B cell (primary cell): ENCODE measurements around the gene SETDB2. TPM values are rescaled to one million over a fixed set of nuclear protein-coding genes. Genes with fewer than 3 reads are reported as not detected.

Source experiments
- ATAC-seq: fragments of 200-7000 bp; cut with Tn5 transposase; one replicate; pipeline ENCODE4 v1.10.0; 2021; ENCODE audit warnings: low read depth, mild to moderate bottlenecking, moderate number of reproducible peaks, moderate library complexity
- CTCF ChIA-PET: fragments of 350-600 bp; sonication (Branson Sonifier 250); formaldehyde crosslinking; loops from one replicate; lab custom pipeline; 2021; ENCODE audit warnings: antibody characterized with exemption, inconsistent platforms; lab: Charles Lee
- POLR2A ChIA-PET: fragments of 350-600 bp; sonication (Branson Sonifier 250); formaldehyde crosslinking; loops from one replicate; lab custom pipeline; 2021; ENCODE audit warnings: antibody characterized with exemption; lab: Charles Lee
- DNase-seq: peaks from one replicate; pipeline ENCODE4 v3.0.0; 2013
- H2AFZ ChIP-seq: 2 replicates; pipeline ENCODE4 v1.6.1; 2012; ENCODE audit warnings: mild to moderate bottlenecking, low read depth, low read length; ENCODE audit not compliant: insufficient read depth, poor library complexity, severe bottlenecking
- H3K27ac ChIP-seq, 2 donors: 1 replicate in 1 of 2; 2 replicates in 1 of 2; pipeline ENCODE4 v1.5.1; 2012 to 2013; ENCODE audit warnings: low read length in 2 of 2, mild to moderate bottlenecking in 2 of 2, moderate library complexity in 1 of 2
- H3K27me3 ChIP-seq, 4 experiments: fragments of 200-600 bp in 1 of 4; sonication (generic) in 1 of 4; replicated peaks in 1 of 4; 1 replicate in 2 of 4; 2 replicates in 2 of 4; pipeline versions ENCODE4 v1.6.1 to v1.7.0; 2013 to 2016; ENCODE audit warnings: low read length in 3 of 4, mild to moderate bottlenecking in 2 of 4, mixed read lengths in 1 of 4, moderate library complexity in 1 of 4; ENCODE audit not compliant: insufficient read depth in 4 of 4, control insufficient read depth in 3 of 4; ENCODE audit errors: control extremely low read depth in 1 of 4
- H3K36me3 ChIP-seq, 2 experiments: replicated peaks in 1 of 2; 1 replicate in 1 of 2; 2 replicates in 1 of 2; pipeline versions ENCODE4 v1.6.1 to v1.7.1; 2013; ENCODE audit warnings: low read length in 1 of 2; ENCODE audit not compliant: insufficient read depth in 2 of 2, control insufficient read depth in 1 of 2; ENCODE audit errors: control extremely low read depth in 1 of 2, extremely low read depth in 1 of 2
- H3K4me1 ChIP-seq, 2 donors: fragments of 200-600 bp in 1 of 2; sonication (generic) in 1 of 2; 1 replicate in 1 of 2; 2 replicates in 1 of 2; pipeline versions ENCODE4 v1.5.1 to v1.6.1; 2013 to 2017; ENCODE audit warnings: low read length in 2 of 2; ENCODE audit not compliant: control insufficient read depth in 2 of 2, insufficient read depth in 2 of 2
- H3K4me2 ChIP-seq: replicated peaks from 2 replicates; pipeline ENCODE3; 2012; ENCODE audit warnings: mild to moderate bottlenecking, low read depth, low read length; ENCODE audit not compliant: poor library complexity, severe bottlenecking
- H3K4me3 ChIP-seq, 5 experiments: fragments of 200-600 bp in 1 of 5; sonication (generic) in 1 of 5; 1 replicate in 3 of 5; 2 replicates in 2 of 5; pipeline versions ENCODE4 v1.5.1 to v1.7.0; 2011 to 2016; ENCODE audit warnings: low read length in 4 of 5, mild to moderate bottlenecking in 4 of 5, low read depth in 2 of 5, control low read depth in 1 of 5, moderate library complexity in 1 of 5; ENCODE audit not compliant: insufficient read depth in 1 of 5; ENCODE audit errors: control extremely low read depth in 1 of 5, extremely low read depth in 1 of 5
- H3K79me2 ChIP-seq: fragments of 200-600 bp; sonication (generic); one replicate; pipeline ENCODE4 v1.6.0; 2016; ENCODE audit warnings: low read length; ENCODE audit not compliant: control insufficient read depth, insufficient read depth
- H3K9ac ChIP-seq: fragments of 200-600 bp; sonication (generic); 2 replicates; pipeline ENCODE4 v1.6.1; 2017; ENCODE audit warnings: mild to moderate bottlenecking, low read length, moderate library complexity
- H3K9me3 ChIP-seq, 3 donors: one replicate each; pipeline versions ENCODE4 v1.6.1 to v1.7.1; 2013; ENCODE audit warnings: low read length in 2 of 3; ENCODE audit not compliant: control insufficient read depth in 2 of 3, insufficient read depth in 1 of 3; ENCODE audit errors: control extremely low read depth in 1 of 3
- H4K20me1 ChIP-seq: 2 replicates; pipeline ENCODE4 v1.6.0; 2012; ENCODE audit warnings: mild to moderate bottlenecking, low read length; ENCODE audit not compliant: insufficient read depth, control insufficient read depth, poor library complexity, severe bottlenecking
- H3K27ac Mint-ChIP-seq: one replicate; pipeline ENCODE4 v1.8.0; 2021; ENCODE audit warnings: mixed read lengths
- H3K27me3 Mint-ChIP-seq: one replicate; pipeline ENCODE4 v1.8.0; 2021; ENCODE audit warnings: mixed read lengths
- H3K4me1 Mint-ChIP-seq: one replicate; pipeline ENCODE4 v1.8.0; 2021; ENCODE audit warnings: mixed read lengths
- H3K4me3 Mint-ChIP-seq: one replicate; pipeline ENCODE4 v1.8.0; 2021; ENCODE audit warnings: mixed read lengths
- H3K9me3 Mint-ChIP-seq: one replicate; pipeline ENCODE4 v1.8.0; 2022; ENCODE audit warnings: mixed read lengths; ENCODE audit not compliant: insufficient read depth
- CTCF ChIP-seq: fragments of 200-600 bp; IDR thresholded peaks from one replicate; pipeline ENCODE4 v1.8.0; 2022; ENCODE audit warnings: antibody characterized with exemption, mild to moderate bottlenecking
- EZH2 ChIP-seq: IDR thresholded peaks from 2 replicates; pipeline ENCODE4 v1.6.1; 2012; ENCODE audit warnings: borderline replicate concordance, low read depth, mild to moderate bottlenecking, moderate library complexity, low read length; ENCODE audit not compliant: insufficient read depth, poor library complexity, severe bottlenecking
- WGBS: methylation state at CpG from one replicate; pipeline ENCODE4 v1.1.5; 2013; ENCODE audit warnings: missing lambda C conversion rate; ENCODE audit not compliant: insufficient coverage; 5-methylcytosine and 5-hydroxymethylcytosine counted together
- intact Hi-C: fragments of 100-400 bp; cut with micrococcal nuclease; formaldehyde crosslinking; loops from one replicate; pipeline ENCODE4 v1.10.0; 2022
- polyA plus RNA-seq: library from polyadenylated mRNA; depleted of rRNA; stranded (reverse); fragments of >200 nt; gene quantifications from 2 replicates; pipeline ENCODE4 v1.2.3, GENCODE V29; 2012
- total RNA-seq, 2 donors: library from RNA; stranded (reverse); fragments of 120-200 nt in 1 of 2; gene quantifications; 1 replicate in 1 of 2; 2 replicates in 1 of 2; pipeline versions ENCODE4 v1.2.3 to v1.2.4, GENCODE V29; 2013 to 2022

Gene SETDB2
- total and polyA plus RNA-seq, 2 donors (not counting 1 experiment from before 2014, with no cell fraction given), result 12.0 to 38.2 TPM

DNA sequence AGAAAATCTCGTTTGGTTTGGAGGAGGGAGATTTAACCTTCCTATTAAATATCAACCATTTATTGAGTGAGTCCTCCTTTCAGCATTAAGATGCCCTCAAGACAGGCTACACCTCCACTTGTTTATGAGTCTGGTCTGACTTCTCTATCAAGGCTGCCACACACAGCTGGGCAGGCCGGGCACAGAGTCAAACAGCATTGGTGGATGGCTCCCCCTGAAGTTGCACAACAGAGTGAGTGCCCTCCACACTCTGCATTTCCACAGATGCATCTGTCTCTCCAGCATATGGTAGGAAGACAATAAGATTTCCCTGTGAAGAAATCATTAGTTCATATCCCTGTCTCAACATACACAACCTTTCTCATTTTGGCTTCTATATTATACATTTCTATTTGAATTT, 83.0 kb downstream of the SETDB2 start:
- Histone ChIP-seq H3K27ac (peak overlapping the region in 1 of 2 donors; percentile 82), H3K9me3 (no peaks in the 10 kb centered on the region), H3K36me3 (peaks cover 0 to 34% of the 10 kb centered on the region in 2 experiments), H3K4me1 (peaks cover 21 to 25% of the 10 kb centered on the region in 2 donors), H3K4me2 (no peak overlapping the region), H3K4me3 (no peak overlapping the region), H4K20me1 (no peaks in the 10 kb centered on the region), H3K79me2 (no peaks in the 10 kb centered on the region), H2AFZ (no peak overlapping the region), H3K27me3 (no peaks in the 10 kb centered on the region), H3K9ac (no peak overlapping the region)
- ChIA-PET POLR2A (no interaction called here), CTCF (no interaction called here)
- peak overlapping the region; percentile 84 for H3K27ac Mint-ChIP-seq
- ATAC-seq, result no peak
- intact Hi-C loops, result no loop called here
- 80% methylated on average over 1 of the region's 2 CpGs for WGBS
- peaks cover 40% of the 10 kb centered on the region for H3K4me1 Mint-ChIP-seq
- no peak for DNase-seq
- TF ChIP-seq CTCF, result no peak
- no peak for TF ChIP-seq EZH2
- H3K4me3 Mint-ChIP-seq, result no peak overlapping the region
- H3K27me3 Mint-ChIP-seq, result no peaks in the 10 kb centered on the region
- H3K9me3 Mint-ChIP-seq, result no peaks in the 10 kb centered on the region

- H3K4me1 ChIP-seq, result peaks cover 31 to 34% of the 10 kb centered on the region in 2 donors
- ChIA-PET CTCF (interaction anchor here (1.4 kb wide), 1 partner anchor 9 kb away, joined by 4 read pairs; no protein-coding TSS in a partner anchor), POLR2A (interaction anchor here (0.6 to 1.0 kb wide), 2 partner anchors 28 to 84 kb away, joined by 3 read pairs; partner anchors contain the start of genes CAB39L and SETDB2)
- H4K20me1 ChIP-seq, result no peaks in the 10 kb centered on the region
- H3K27me3 ChIP-seq, result no peaks in the 10 kb centered on the region
- no peak overlapping the region for H3K4me3 ChIP-seq
- Mint-ChIP-seq H3K27ac (peak overlapping the region; percentile 88), H3K4me3 (no peak overlapping the region), H3K4me1 (peaks cover 48% of the 10 kb centered on the region), H3K27me3 (no peaks in the 10 kb centered on the region), H3K9me3 (no peaks in the 10 kb centered on the region)
- DNase-seq (no peak), ATAC-seq (no peak)
- no peak overlapping the region for H3K9ac ChIP-seq
- TF ChIP-seq CTCF, result no peak
- no peak for TF ChIP-seq EZH2
- intact Hi-C loops, result no loop called here
- H3K4me2 ChIP-seq, result no peak overlapping the region
- no peaks in the 10 kb centered on the region for H3K9me3 ChIP-seq
- no peak overlapping the region for H2AFZ ChIP-seq
- H3K27ac ChIP-seq, result peak overlapping the region; percentile 36 to 82
- peaks cover 0 to 27% of the 10 kb centered on the region in 2 experiments for H3K36me3 ChIP-seq
- no peaks in the 10 kb centered on the region for H3K79me2 ChIP-seq
- no CpG with 5 or more reads among the region's 1 CpG for WGBS
These were observed 84.1 kb downstream of the SETDB2 start for GRCh38 chr13:49528161-49528560.
